ENCODE data around the gene EHBP1L1. TPM values are rescaled to one million over a fixed set of nuclear protein-coding genes. Genes with fewer than 3 reads are reported as not detected.
A peak's percentile ranks its signal among the peaks of the same experiment; 100 is the strongest.

The EHBP1L1 gene
- total and polyA plus RNA-seq, 2 of the 13 experiments (the other 11 are each of a cell fraction or from before 2014, with no cell fraction given): 8.3 to 10.6 TPM

DNA sequence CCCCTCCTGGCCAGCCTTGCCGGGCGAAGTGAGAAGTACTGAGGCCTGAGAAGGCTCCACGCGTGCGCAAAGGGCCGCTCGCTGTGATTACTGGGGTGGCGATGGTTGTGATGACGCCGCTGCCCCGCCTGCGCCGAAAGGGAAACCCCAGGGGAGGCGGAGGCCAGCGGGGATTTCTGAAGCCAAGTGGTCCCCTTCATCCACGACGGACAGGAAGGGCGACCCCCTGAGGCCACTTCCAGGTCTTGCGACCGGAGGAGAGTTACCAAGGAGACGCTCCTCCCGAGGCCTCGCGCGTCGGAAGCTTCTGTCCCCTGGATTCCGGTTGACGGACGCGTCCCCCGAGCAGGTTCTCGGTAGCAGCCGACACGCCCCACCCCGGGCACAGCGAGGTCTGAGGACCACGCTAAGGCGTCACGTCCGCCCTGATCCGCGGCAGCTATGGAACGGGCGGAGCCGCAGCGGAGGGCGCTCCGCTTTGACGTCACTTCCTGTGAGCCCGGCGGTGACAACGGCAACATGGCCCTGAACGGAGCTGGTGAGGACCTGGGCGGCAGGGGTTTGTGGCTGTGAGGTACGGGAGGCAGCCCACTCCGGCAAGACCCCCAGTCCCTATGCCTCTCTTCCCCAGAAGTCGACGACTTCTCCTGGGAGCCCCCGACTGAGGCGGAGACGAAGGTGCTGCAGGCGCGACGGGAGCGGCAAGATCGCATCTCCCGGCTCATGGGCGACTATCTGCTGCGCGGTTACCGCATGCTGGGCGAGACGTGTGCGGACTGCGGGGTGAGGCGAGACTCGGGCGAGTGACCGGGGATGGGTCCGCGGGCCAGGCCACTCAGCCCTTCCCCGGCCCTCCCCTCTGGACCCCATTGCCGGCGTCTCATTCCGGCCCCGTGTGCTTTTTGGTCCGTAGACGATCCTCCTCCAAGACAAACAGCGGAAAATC is 5.6 kb upstream of the EHBP1L1 start, which contains the start of gene ZNRD2 (continued):
- TF ChIP-seq, protein P1, sequence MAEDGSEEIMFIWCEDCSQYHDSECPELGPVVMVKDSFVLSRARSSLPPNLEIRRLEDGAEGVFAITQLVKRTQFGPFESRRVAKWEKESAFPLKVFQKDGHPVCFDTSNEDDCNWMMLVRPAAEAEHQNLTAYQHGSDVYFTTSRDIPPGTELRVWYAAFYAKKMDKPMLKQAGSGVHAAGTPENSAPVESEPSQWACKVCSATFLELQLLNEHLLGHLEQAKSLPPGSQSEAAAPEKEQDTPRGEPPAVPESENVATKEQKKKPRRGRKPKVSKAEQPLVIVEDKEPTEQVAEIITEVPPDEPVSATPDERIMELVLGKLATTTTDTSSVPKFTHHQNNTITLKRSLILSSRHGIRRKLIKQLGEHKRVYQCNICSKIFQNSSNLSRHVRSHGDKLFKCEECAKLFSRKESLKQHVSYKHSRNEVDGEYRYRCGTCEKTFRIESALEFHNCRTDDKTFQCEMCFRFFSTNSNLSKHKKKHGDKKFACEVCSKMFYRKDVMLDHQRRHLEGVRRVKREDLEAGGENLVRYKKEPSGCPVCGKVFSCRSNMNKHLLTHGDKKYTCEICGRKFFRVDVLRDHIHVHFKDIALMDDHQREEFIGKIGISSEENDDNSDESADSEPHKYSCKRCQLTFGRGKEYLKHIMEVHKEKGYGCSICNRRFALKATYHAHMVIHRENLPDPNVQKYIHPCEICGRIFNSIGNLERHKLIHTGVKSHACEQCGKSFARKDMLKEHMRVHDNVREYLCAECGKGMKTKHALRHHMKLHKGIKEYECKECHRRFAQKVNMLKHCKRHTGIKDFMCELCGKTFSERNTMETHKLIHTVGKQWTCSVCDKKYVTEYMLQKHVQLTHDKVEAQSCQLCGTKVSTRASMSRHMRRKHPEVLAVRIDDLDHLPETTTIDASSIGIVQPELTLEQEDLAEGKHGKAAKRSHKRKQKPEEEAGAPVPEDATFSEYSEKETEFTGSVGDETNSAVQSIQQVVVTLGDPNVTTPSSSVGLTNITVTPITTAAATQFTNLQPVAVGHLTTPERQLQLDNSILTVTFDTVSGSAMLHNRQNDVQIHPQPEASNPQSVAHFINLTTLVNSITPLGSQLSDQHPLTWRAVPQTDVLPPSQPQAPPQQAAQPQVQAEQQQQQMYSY (CRISPR knock-in tag; IDR thresholded peaks at IDR 0.05): peak; percentile 54; the same call in 1 of the 2 replicates
- TF ChIP-seq ZBTB38 (CRISPR knock-in tag; IDR thresholded peaks at IDR 0.05): peak; percentile 73
- TF ChIP-seq ZNF569 (CRISPR knock-in tag; IDR thresholded peaks at IDR 0.05; ENCODE audit: borderline replicate concordance): no peak
- TF ChIP-seq ZNF225 (CRISPR knock-in tag; IDR thresholded peaks at IDR 0.05): no peak
- TF ChIP-seq, protein P2, sequence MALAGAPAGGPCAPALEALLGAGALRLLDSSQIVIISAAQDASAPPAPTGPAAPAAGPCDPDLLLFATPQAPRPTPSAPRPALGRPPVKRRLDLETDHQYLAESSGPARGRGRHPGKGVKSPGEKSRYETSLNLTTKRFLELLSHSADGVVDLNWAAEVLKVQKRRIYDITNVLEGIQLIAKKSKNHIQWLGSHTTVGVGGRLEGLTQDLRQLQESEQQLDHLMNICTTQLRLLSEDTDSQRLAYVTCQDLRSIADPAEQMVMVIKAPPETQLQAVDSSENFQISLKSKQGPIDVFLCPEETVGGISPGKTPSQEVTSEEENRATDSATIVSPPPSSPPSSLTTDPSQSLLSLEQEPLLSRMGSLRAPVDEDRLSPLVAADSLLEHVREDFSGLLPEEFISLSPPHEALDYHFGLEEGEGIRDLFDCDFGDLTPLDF (CRISPR knock-in tag; IDR thresholded peaks at IDR 0.05): no peak
- no peak for TF ChIP-seq ZNF282 (IDR thresholded peaks at IDR 0.05; ENCODE audit: partially characterized antibody)
- TF ChIP-seq, protein P3, sequence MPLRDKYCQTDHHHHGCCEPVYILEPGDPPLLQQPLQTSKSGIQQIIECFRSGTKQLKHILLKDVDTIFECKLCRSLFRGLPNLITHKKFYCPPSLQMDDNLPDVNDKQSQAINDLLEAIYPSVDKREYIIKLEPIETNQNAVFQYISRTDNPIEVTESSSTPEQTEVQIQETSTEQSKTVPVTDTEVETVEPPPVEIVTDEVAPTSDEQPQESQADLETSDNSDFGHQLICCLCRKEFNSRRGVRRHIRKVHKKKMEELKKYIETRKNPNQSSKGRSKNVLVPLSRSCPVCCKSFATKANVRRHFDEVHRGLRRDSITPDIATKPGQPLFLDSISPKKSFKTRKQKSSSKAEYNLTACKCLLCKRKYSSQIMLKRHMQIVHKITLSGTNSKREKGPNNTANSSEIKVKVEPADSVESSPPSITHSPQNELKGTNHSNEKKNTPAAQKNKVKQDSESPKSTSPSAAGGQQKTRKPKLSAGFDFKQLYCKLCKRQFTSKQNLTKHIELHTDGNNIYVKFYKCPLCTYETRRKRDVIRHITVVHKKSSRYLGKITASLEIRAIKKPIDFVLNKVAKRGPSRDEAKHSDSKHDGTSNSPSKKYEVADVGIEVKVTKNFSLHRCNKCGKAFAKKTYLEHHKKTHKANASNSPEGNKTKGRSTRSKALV (CRISPR knock-in tag; IDR thresholded peaks at IDR 0.05): no peak
- peak; percentile 59 for TF ChIP-seq MED8 (CRISPR knock-in tag; IDR thresholded peaks at IDR 0.05; ENCODE audit: insufficient replicate concordance)
- peak; percentile 74; the same call in 1 of the 2 replicates for TF ChIP-seq TBX2 (CRISPR knock-in tag; IDR thresholded peaks at IDR 0.05; ENCODE audit: borderline replicate concordance)
- TF ChIP-seq ZNF83 (CRISPR knock-in tag; IDR thresholded peaks at IDR 0.05; ENCODE audit: borderline replicate concordance): no peak
- no peak for TF ChIP-seq ZNF883 (CRISPR knock-in tag; IDR thresholded peaks at IDR 0.05; ENCODE audit: not compliant biosample characterization)
- peak; percentile 83 for TF ChIP-seq ZNF563 (CRISPR knock-in tag; IDR thresholded peaks at IDR 0.05)
- peak; percentile 50; the same call in 1 of the 2 replicates for TF ChIP-seq RFX3 (CRISPR knock-in tag; IDR thresholded peaks at IDR 0.05)
- TF ChIP-seq, protein P4, sequence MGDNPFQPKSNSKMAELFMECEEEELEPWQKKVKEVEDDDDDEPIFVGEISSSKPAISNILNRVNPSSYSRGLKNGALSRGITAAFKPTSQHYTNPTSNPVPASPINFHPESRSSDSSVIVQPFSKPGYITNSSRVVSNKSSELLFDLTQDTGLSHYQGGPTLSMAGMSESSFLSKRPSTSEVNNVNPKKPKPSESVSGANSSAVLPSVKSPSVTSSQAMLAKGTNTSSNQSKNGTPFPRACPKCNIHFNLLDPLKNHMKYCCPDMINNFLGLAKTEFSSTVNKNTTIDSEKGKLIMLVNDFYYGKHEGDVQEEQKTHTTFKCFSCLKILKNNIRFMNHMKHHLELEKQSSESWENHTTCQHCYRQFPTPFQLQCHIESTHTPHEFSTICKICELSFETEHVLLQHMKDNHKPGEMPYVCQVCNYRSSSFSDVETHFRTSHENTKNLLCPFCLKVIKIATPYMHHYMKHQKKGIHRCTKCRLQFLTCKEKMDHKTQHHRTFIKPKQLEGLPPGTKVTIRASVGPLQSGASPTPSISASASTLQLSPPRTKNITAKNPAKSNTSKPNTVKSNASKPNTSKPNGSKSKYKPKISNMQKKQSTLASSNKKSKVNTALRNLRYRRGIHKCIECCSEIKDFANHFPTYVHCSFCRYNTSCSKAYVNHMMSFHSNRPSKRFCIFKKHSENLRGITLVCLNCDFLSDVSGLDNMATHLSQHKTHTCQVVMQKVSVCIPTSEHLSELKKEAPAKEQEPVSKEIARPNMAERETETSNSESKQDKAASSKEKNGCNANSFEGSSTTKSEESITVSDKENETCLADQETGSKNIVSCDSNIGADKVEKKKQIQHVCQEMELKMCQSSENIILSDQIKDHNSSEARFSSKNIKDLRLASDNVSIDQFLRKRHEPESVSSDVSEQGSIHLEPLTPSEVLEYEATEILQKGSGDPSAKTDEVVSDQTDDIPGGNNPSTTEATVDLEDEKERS (CRISPR knock-in tag; IDR thresholded peaks at IDR 0.05): no peak
- no peak for TF ChIP-seq ZNF101 (CRISPR knock-in tag; IDR thresholded peaks at IDR 0.05; ENCODE audit: borderline replicate concordance, low read depth)
- no peak for TF ChIP-seq POLR2AphosphoS2 (IDR thresholded peaks at IDR 0.05; ENCODE audit: low read depth, low read length)
- 0 out of 2 replicates have a peak, but pooled peaks have one; percentile 28 for TF ChIP-seq TOPORS (CRISPR knock-in tag; IDR thresholded peaks at IDR 0.05)
- TF ChIP-seq CENPX (CRISPR knock-in tag; IDR thresholded peaks at IDR 0.05): no peak

Measured in HepG2 (cell line).